ENCODE results near the gene RADX.

GRCh38 chrX:106613277-106613676 is 1.5 kb downstream of the RADX start:
- TF ChIP-seq, protein P1, sequence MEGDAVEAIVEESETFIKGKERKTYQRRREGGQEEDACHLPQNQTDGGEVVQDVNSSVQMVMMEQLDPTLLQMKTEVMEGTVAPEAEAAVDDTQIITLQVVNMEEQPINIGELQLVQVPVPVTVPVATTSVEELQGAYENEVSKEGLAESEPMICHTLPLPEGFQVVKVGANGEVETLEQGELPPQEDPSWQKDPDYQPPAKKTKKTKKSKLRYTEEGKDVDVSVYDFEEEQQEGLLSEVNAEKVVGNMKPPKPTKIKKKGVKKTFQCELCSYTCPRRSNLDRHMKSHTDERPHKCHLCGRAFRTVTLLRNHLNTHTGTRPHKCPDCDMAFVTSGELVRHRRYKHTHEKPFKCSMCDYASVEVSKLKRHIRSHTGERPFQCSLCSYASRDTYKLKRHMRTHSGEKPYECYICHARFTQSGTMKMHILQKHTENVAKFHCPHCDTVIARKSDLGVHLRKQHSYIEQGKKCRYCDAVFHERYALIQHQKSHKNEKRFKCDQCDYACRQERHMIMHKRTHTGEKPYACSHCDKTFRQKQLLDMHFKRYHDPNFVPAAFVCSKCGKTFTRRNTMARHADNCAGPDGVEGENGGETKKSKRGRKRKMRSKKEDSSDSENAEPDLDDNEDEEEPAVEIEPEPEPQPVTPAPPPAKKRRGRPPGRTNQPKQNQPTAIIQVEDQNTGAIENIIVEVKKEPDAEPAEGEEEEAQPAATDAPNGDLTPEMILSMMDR (optimal IDR thresholded peaks at IDR 0.05 in 1 of 3, IDR thresholded peaks at IDR 0.05 in 1 of 3, conservative IDR thresholded peaks at IDR 0.05 in 1 of 3; ENCODE audit: extremely low read depth in 1 of 3, insufficient read depth in 2 of 3, low read length in 3 of 3), result no peak
- no peak for TF ChIP-seq EZH2 (IDR thresholded peaks at IDR 0.05; ENCODE audit: low read length)

All from keratinocyte (primary cell).